GM12878 (cell line): ENCODE measurements around the gene SCP2. TPM values are rescaled to one million over a fixed set of nuclear protein-coding genes. Genes with fewer than 3 reads are reported as not detected.

Experiments
- ATAC-seq: fragments of 200-7000 bp; cut with Tn5 transposase; 3 replicates; pipeline ENCODE4 v1.9.1; 2020; ENCODE audit warnings: mild to moderate bottlenecking, moderate library complexity
- BruUV-seq: library from RNA; stranded (reverse); fragments of 400-500 nt; replicated peaks from 2 replicates; lab custom pipeline; 2021; lab: Mats Ljungman, UMichigan
- CTCF ChIA-PET: fragments of 300-600 bp; sonication (Branson Sonifier 250); formaldehyde crosslinking; extraction: SDS; loops from one replicate; lab custom pipeline; 2021; ENCODE audit warnings: inconsistent platforms; lab: Yijun Ruan, JAX
- POLR2A ChIA-PET: fragments of 350-600 bp; formaldehyde crosslinking; extraction: SDS; loops from one replicate; lab custom pipeline; 2021; ENCODE audit warnings: inconsistent platforms; lab: Charles Lee
- RAD21 ChIA-PET: fragments of 300-600 bp; sonication (Branson Sonifier 250); formaldehyde crosslinking; loops from one replicate; lab custom pipeline; 2023; ENCODE audit warnings: antibody characterized with exemption; ENCODE audit not compliant: unreplicated experiment; lab: Charles Lee
- SMC1A ChIA-PET: fragments of 300-600 bp; sonication (Branson Sonifier 250); formaldehyde crosslinking; loops from one replicate; lab custom pipeline; 2023; ENCODE audit not compliant: unreplicated experiment, uncharacterized antibody; lab: Charles Lee
- DNase-seq: peaks from one replicate; pipeline ENCODE4 v3.0.0-alpha.2; 2011; ENCODE audit warnings: low read depth, low spot score
- FAIRE-seq: peaks from 3 replicates; lab custom pipeline; 2011; peaks lifted over from hg19 to GRCh38; lab: Jason Lieb, UNC
- H2AFZ ChIP-seq: 2 replicates; pipeline ENCODE4 v1.6.0; 2011; ENCODE audit warnings: low read depth, low read length, control low read depth; ENCODE audit not compliant: control insufficient read depth
- H3K27ac ChIP-seq: 2 replicates; pipeline ENCODE4 v1.5.1; 2011; ENCODE audit warnings: control low read depth; ENCODE audit not compliant: control insufficient read depth, insufficient read depth
- H3K27me3 ChIP-seq, 2 experiments: replicated peaks in 1 of 2; 2 replicates each; pipeline versions ENCODE4 v1.6.0 to v1.6.1; 2011; ENCODE audit warnings: low read length in 1 of 2; ENCODE audit not compliant: control insufficient read depth in 2 of 2, insufficient read depth in 2 of 2
- H3K36me3 ChIP-seq, 2 experiments: 2 replicates each; pipeline ENCODE4 v1.5.1; 2011; ENCODE audit warnings: low read length in 1 of 2; ENCODE audit not compliant: control insufficient read depth in 2 of 2, insufficient read depth in 2 of 2
- H3K4me1 ChIP-seq: 2 replicates; pipeline ENCODE4 v1.6.1; 2011; ENCODE audit warnings: mild to moderate bottlenecking, low read length, moderate library complexity, mixed read lengths; ENCODE audit not compliant: control insufficient read depth, insufficient read depth
- H3K4me2 ChIP-seq: 2 replicates; pipeline ENCODE4 v1.6.0; 2011; ENCODE audit warnings: control low read depth; ENCODE audit not compliant: control insufficient read depth, insufficient read depth
- H3K4me3 ChIP-seq: fragments of 200-600 bp; sonication (generic); 2 replicates; pipeline ENCODE4 v1.5.1; 2016
- H3K79me2 ChIP-seq: 2 replicates; pipeline ENCODE4 v1.6.0; 2011; ENCODE audit warnings: low read length; ENCODE audit not compliant: control insufficient read depth, insufficient read depth
- H3K9ac ChIP-seq: 2 replicates; pipeline ENCODE4 v1.8.0; 2011; ENCODE audit warnings: low read length, control low read depth, mixed read lengths; ENCODE audit not compliant: control insufficient read depth, insufficient read depth
- H3K9me3 ChIP-seq: replicated peaks from 3 replicates; pipeline ENCODE4 v1.5.1; 2011; ENCODE audit warnings: mild to moderate bottlenecking, low read length; ENCODE audit not compliant: control insufficient read depth, insufficient read depth
- H4K20me1 ChIP-seq: 2 replicates; pipeline ENCODE4 v1.6.0; 2011; ENCODE audit not compliant: control insufficient read depth, insufficient read depth
- BACH1 ChIP-seq: fragments of 450-650 bp; IDR thresholded peaks from 2 replicates; pipeline ENCODE4 v1.6.1; 2017; ENCODE audit warnings: mild to moderate bottlenecking, borderline replicate concordance
- CHD1 ChIP-seq: IDR thresholded peaks from 2 replicates; pipeline ENCODE4 v1.6.1; 2012; ENCODE audit warnings: low read depth, low read length, improper control_type of control experiment
- CREB1 ChIP-seq: IDR thresholded peaks from 2 replicates; pipeline ENCODE4 v1.6.1; 2012; ENCODE audit warnings: low read depth, mild to moderate bottlenecking, inconsistent platforms
- NBN ChIP-seq: fragments of 450-650 bp; IDR thresholded peaks from 2 replicates; pipeline ENCODE4 v1.6.1; 2016
- NFXL1 ChIP-seq: fragments of 450-650 bp; IDR thresholded peaks from 2 replicates; pipeline ENCODE4 v1.6.1; 2017; ENCODE audit warnings: antibody characterized with exemption, mild to moderate bottlenecking, borderline replicate concordance
- SMAD5 ChIP-seq: IDR thresholded peaks from 2 replicates; pipeline ENCODE4 v1.6.1; 2016; ENCODE audit warnings: antibody characterized with exemption, low read depth
- SUZ12 ChIP-seq: fragments of 200-600 bp; sonication (generic); IDR thresholded peaks from one replicate; pipeline ENCODE4 v1.6.1; 2018; ENCODE audit warnings: antibody characterized with exemption, mild to moderate bottlenecking; ENCODE audit not compliant: unreplicated experiment
- WGBS: methylation state at CpG from one replicate; pipeline ENCODE4 v1.1.6; 2016; ENCODE audit warnings: low lambda C conversion rate; ENCODE audit not compliant: insufficient replicate concordance, insufficient coverage; ENCODE audit errors: missing lambda C conversion rate; 5-methylcytosine and 5-hydroxymethylcytosine counted together
- in situ Hi-C: fragments of 300-500 bp; cut with MboI; formaldehyde crosslinking; loops from 9 replicates; pipeline ENCODE4 v1.14.3; 2018; ENCODE audit warnings: mixed read lengths
- intact Hi-C: fragments of 100-400 bp; cut with micrococcal nuclease; formaldehyde crosslinking; loops from one replicate; pipeline ENCODE4 v1.14.2; 2022; ENCODE audit not compliant: unreplicated experiment
- polyA plus RNA-seq, 11 experiments: library from polyadenylated mRNA; depleted of rRNA in 4 of 11; unstranded in 6 of 11; stranded (reverse) in 5 of 11; fragments of >200 nt; fragmentation: Nextera tagmentation in 4 of 11; fragmentation: Illumina TruSeq in 1 of 11; extraction: Ambion mirVana in 4 of 11; extraction: Trizol in 1 of 11; gene quantifications; 1 replicate in 1 of 11; 2 replicates in 10 of 11; pipeline versions ENCODE4 v1.2.1 to v1.2.3, GENCODE V29; 2011 to 2016; ENCODE audit warnings: inconsistent platforms in 2 of 11, missing spikeins in 2 of 11, low read depth in 1 of 11
- total RNA-seq, 4 experiments: library from RNA; depleted of rRNA in 3 of 4; stranded (reverse); fragments of >200 nt in 3 of 4; fragmentation: Illumina TruSeq in 1 of 4; extraction: Trizol in 1 of 4; gene quantifications; 2 replicates each; pipeline versions ENCODE4 v1.2.1 to v1.2.3, GENCODE V29; 2013 to 2021
- TF ChIP-seq, protein P1 (sequence below): fragments of 450-650 bp; IDR thresholded peaks from 2 replicates; pipeline ENCODE4 v1.6.1; 2016; ENCODE audit warnings: mild to moderate bottlenecking, moderate library complexity, borderline replicate concordance
- TF ChIP-seq, protein P2 (sequence below): IDR thresholded peaks from 2 replicates; pipeline ENCODE4 v1.6.1; 2012; ENCODE audit warnings: mild to moderate bottlenecking, low read depth, low read length

Gene SCP2
- total and polyA plus RNA-seq, 10 of the 15 experiments (the other 5 are each of a cell fraction or from before 2014, with no cell fraction given): 74.3 to 327 (median 127) TPM

DNA sequence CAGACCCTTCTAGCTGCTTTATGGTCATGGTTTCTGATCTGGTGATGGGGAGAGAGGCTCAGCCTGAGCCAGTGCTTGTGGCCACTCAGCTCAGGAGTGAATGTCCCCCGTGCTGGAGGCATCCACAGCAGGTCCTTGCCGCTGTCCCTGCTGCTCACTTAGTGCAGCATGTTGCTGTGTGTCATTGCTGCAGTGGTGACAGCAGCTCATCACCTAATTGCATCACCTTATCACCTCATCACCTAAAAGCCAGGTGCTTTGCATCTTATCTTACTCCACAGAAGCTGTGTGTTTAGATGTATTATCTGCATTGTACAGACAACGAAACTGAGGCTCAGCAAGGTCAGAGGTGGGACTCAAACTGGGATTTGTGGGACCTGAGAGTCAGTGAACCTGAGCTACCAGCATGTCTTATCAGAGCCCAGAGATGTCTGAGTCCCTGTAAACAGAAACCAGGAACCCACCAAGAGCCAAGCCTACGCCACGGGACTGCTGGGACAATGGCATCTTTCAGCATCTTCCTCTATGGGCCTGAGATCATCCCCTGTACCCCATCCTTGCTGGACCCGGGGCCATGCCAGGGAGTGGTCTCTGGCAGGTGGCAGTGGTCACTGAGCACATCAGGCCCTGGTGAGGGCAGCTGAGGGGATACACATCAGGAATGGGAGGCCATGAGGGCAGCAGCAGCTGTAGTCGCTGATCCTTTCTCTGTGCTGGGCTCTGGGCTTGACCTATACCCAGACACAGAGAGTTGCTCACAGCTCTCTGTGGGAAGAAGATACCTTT lies 141.4 kb downstream of the SCP2 start:
- FAIRE-seq: no peak
- no peak overlapping the region for H3K9ac ChIP-seq

DNA sequence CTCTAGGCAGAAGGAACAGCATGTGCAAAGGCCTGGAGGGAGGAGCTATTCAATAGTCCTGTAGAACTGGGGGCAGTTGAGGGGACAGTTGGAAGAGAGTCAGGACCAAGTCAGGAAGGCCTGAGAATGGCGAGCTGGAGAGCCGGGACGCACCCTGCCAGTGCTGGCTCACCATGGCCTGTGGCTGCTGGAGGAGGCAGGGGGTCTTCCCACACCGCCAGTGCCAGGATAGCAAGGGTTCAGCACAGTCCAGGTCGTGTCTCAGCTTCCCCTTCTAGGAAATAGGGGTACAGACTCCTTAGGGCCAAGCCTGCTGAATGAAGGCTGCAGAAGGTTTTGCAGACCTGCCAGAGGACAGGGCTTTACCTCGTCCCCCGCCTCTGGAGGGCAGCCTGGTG lies 142.2 kb downstream of the SCP2 start:
- H4K20me1 ChIP-seq: no peaks in the 10 kb centered on the region
- ChIA-PET POLR2A (no interaction called here), SMC1A (interaction anchor here (1.8 kb wide), 1 partner anchor 9 kb away, joined by 6 read pairs; no protein-coding TSS in a partner anchor), CTCF (no interaction called here), RAD21 (no interaction called here)
- no peak overlapping the region for H3K9ac ChIP-seq
- no peak for DNase-seq
- no TSS peak for BruUV-seq
- no peaks in the 10 kb centered on the region for H3K36me3 ChIP-seq
- H3K27ac ChIP-seq: no peak overlapping the region
- no peaks in the 10 kb centered on the region for H3K9me3 ChIP-seq
- intact Hi-C loops (no loop called here), in situ Hi-C loops (no loop called here)
- no peak overlapping the region for H2AFZ ChIP-seq
- H3K4me2 ChIP-seq: no peak overlapping the region
- no peak for ATAC-seq
- 36% methylated on average over 7 of the region's 7 CpGs for WGBS
- H3K27me3 ChIP-seq: no peaks in the 10 kb centered on the region; a peak in 1 of 4 replicates
- FAIRE-seq: no peak
- H3K4me3 ChIP-seq: no peak overlapping the region
- no peaks in the 10 kb centered on the region for H3K4me1 ChIP-seq
- no peaks in the 10 kb centered on the region for H3K79me2 ChIP-seq
- TF ChIP-seq BACH1: no peak
- TF ChIP-seq SUZ12: no peak
- TF ChIP-seq, protein P1, sequence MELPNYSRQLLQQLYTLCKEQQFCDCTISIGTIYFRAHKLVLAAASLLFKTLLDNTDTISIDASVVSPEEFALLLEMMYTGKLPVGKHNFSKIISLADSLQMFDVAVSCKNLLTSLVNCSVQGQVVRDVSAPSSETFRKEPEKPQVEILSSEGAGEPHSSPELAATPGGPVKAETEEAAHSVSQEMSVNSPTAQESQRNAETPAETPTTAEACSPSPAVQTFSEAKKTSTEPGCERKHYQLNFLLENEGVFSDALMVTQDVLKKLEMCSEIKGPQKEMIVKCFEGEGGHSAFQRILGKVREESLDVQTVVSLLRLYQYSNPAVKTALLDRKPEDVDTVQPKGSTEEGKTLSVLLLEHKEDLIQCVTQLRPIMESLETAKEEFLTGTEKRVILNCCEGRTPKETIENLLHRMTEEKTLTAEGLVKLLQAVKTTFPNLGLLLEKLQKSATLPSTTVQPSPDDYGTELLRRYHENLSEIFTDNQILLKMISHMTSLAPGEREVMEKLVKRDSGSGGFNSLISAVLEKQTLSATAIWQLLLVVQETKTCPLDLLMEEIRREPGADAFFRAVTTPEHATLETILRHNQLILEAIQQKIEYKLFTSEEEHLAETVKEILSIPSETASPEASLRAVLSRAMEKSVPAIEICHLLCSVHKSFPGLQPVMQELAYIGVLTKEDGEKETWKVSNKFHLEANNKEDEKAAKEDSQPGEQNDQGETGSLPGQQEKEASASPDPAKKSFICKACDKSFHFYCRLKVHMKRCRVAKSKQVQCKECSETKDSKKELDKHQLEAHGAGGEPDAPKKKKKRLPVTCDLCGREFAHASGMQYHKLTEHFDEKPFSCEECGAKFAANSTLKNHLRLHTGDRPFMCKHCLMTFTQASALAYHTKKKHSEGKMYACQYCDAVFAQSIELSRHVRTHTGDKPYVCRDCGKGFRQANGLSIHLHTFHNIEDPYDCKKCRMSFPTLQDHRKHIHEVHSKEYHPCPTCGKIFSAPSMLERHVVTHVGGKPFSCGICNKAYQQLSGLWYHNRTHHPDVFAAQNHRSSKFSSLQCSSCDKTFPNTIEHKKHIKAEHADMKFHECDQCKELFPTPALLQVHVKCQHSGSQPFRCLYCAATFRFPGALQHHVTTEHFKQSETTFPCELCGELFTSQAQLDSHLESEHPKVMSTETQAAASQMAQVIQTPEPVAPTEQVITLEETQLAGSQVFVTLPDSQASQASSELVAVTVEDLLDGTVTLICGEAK: no peak
- no peak for TF ChIP-seq CHD1
- TF ChIP-seq CREB1: no peak
- no peak for TF ChIP-seq SMAD5
- TF ChIP-seq, protein P2, sequence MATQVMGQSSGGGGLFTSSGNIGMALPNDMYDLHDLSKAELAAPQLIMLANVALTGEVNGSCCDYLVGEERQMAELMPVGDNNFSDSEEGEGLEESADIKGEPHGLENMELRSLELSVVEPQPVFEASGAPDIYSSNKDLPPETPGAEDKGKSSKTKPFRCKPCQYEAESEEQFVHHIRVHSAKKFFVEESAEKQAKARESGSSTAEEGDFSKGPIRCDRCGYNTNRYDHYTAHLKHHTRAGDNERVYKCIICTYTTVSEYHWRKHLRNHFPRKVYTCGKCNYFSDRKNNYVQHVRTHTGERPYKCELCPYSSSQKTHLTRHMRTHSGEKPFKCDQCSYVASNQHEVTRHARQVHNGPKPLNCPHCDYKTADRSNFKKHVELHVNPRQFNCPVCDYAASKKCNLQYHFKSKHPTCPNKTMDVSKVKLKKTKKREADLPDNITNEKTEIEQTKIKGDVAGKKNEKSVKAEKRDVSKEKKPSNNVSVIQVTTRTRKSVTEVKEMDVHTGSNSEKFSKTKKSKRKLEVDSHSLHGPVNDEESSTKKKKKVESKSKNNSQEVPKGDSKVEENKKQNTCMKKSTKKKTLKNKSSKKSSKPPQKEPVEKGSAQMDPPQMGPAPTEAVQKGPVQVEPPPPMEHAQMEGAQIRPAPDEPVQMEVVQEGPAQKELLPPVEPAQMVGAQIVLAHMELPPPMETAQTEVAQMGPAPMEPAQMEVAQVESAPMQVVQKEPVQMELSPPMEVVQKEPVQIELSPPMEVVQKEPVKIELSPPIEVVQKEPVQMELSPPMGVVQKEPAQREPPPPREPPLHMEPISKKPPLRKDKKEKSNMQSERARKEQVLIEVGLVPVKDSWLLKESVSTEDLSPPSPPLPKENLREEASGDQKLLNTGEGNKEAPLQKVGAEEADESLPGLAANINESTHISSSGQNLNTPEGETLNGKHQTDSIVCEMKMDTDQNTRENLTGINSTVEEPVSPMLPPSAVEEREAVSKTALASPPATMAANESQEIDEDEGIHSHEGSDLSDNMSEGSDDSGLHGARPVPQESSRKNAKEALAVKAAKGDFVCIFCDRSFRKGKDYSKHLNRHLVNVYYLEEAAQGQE: no peak
- TF ChIP-seq NBN: no peak

More for the DNA sequence above, 141.4 kb downstream of the SCP2 start:
- in situ Hi-C loops: no loop called here
- ATAC-seq: no peak
- no peak for TF ChIP-seq NFXL1
- TF ChIP-seq, all 136 proteins: peak for 0
- intact Hi-C loops: no loop called here
- no peak for DNase-seq
- CTCF ChIA-PET: interaction anchor here (0.8 kb wide), 1 partner anchor 14 kb away, joined by 3 read pairs; no protein-coding TSS in a partner anchor
- Histone ChIP-seq H2AFZ (no peak overlapping the region), H3K79me2 (no peaks in the 10 kb centered on the region), H4K20me1 (no peaks in the 10 kb centered on the region), H3K27ac (no peak overlapping the region), H3K27me3 (no peaks in the 10 kb centered on the region; a peak in 2 of 4 replicates), H3K4me1 (no peaks in the 10 kb centered on the region), H3K9me3 (no peaks in the 10 kb centered on the region), H3K36me3 (no peaks in the 10 kb centered on the region), H3K4me2 (no peak overlapping the region), H3K4me3 (no peak overlapping the region)
- SMC1A ChIA-PET: interaction anchor here (1.8 kb wide), 1 partner anchor 9 kb away, joined by 6 read pairs; no protein-coding TSS in a partner anchor
- WGBS: 54% methylated on average over 7 of the region's 7 CpGs
- RAD21 ChIA-PET: no interaction called here
- POLR2A ChIA-PET: no interaction called here
- no TSS peak for BruUV-seq
